Globus pallidus (tissue), 1 donor: ENCODE measurements around the gene CYSTM1.

Source experiments
- DNase-seq: peaks from one replicate; pipeline ENCODE4 v3.0.0-alpha.2; 2015; ENCODE audit warnings: low spot score

CYSTM1 gene

DNA sequence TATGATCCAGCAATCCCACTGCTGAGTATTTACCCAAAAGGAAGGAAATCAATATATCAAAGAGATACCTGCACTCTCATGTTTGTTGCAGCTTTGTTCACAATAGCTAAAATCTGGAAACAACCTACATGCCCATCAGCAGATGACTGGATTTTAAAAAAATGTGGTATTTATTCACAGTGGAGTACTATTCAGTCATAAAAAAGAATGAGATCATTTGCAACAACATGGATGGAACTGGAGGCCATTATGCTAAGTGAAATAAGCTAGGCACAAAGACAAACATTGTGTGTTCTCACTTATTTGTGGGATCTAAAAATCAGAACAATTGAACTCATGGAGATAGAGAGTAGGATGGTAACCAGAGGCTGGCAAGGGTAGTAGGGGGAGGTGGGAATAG, 33.1 kb downstream of the CYSTM1 start:
- no peak for DNase-seq

DNA sequence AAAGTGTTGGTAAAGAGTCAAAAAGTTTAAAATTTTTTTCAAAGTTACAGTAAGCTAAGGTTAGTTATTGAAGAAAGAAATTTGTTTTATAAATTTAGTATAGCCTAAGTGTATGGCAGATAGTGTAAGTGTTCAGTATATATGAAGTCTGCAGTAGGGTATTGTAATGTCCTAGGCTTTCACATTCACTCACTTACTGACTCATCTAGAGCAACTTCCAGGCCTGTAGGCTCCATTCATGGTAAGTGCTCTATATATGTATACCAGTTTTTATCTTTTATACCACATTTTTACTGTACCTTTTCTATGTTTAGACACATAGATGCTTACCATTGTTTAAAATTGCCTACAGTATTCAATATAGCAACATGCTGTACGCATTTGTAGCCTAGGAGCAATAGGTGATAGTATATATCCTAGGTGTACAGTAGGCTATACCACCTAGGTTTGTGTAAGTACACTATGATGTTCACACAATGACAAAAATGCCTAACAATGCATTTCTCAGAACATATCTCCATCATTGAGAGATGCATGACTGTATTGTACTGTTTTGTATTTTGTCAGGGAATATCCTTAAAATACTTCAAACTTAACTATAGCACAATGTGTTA, 38.5 kb downstream of the CYSTM1 start:
- no peak for DNase-seq

DNA sequence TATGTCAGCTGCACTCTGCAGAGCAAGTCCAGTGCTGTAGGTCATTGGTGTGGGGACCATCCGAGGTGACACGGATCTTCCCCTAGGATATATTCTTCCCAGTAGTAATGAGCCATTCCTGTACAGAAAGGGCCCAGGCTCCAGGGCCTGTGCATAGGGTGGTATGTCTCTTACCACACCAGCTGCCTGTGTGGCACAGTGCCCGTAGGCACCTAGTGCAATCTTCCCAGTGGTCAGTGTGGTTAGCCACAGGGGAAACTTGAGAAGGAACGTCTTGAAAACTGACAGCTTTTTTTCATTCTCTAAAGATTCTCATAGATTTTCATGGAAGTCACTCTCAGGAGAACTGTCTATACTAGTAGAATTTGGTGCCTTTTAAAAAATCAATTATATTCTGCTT, 39.8 kb downstream of the CYSTM1 start:
- DNase-seq: no peak

DNA sequence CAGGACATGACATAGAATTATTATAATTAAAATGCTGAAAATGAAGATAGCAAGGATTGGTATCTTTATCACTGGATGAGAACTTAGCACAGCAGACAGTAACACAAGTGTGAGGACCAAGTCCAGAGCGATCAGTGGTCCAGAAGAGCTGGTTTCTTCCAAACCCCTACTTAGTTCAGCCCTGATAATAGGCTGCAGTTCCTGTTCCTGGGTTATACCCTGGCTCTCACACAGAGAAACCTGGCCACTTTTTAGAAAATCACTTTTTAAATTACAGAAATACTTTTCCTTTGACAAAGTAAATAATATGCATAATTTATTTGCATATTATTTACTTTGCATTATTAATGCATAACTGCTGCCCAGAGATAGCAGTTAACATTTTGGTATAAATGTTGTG, 40.3 kb downstream of the CYSTM1 start:
- DNase-seq: no peak

DNA sequence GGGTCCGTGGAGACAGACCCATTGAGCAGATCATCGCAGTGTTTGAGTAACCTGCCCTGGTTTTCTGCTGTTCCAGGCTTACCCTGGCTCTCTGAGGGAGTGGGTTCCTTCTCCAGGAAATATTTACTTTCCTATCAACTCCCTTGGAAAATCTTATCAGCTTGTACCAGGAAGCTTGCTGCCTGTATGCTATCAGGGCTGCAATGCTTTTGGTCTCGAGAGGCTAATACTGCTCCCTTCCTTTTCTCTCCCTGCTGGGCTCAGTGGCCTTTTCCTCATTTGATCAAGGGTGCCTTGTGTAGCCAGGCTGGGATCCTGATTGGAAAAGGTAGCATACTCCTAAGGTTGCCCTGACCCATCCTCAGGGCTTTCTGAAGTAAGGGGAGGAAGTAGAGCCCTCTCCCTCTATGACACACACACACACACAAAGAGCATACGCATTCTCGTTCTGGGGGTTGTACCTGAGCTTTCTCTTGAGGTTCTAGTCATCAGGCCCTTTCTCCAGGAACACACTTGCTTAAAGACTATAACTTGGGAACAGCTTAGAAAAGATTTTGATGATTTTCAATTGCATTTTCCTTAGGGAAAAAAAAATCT, 41.6 kb downstream of the CYSTM1 start:
- DNase-seq: no peak

DNA sequence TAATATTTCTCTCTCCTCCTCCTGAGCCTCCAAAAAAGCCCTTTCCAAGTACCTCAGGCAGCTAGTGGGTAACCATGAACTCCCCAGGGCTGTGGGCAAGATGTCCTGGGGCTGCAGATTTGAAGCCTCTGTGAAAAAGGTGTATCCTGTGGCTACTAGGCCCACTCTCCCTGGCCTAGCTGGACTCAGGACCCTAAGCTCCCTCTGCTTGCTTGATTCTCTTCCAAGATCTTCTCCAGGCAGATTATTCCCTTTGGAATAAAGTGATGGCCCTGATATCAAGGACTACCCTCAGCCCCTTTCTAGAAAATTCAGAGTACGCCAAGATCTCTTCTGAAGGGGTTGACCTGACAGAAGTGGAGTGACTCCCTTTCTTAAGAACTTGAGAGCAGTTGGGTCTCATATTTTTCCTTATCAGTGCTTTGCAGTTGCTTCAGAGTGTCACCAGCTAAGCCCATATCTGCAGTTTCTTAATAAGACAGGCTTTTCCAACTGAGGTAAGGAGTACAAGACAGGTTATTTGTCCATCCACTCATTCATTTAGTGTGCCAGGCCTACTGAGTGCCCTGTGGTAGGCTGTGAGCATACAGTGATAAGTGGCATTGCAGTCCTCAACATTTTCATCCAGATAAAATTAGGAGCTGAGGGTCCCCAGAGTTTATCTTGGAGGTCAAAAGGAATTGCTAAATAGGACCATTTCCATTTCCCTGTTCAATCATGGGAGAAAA, 42.5 kb downstream of the CYSTM1 start:
- DNase-seq: no peak

DNA sequence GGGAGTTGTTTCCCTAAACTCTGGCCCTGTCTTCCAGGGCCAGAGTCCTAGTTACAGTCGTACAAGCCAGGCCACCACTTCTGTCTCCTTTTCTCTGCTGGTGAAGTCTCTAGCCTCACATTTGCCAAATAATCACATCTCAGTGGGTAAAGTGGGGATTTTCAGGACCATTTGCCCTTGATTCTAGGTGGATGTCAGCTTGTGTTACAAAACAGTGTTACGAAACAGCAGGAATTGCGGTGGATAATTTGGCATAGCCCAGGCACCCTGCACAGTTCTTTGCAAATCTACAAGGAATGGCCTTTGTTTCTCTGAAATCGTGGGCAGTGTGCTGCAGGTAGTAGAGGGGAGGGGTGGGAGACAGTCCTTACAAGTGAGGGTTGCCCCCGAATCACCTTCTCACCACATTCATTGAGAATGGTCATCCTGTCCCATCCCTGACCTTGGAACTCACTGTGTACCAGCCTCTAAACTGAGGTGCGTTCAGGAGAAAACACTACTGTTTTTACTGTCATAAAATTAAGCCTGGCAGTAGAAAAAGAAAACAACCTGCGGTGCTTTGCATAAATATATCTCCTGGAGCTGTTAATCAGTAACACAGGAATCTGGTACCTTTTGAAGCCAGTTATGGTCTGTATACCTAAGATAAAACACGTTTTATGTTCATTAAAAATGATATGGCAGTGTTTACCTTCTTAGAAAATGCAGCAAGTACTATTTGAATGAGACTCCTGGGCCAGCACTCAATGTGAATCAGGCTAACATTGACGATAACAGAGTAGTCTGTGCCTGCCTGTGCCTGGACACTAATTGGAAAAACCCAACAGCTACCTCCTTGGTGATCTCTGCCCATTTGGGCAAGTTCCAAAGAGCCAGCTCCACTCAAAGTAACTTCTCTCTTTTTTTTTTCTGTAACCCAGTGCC, 44.3 kb downstream of the CYSTM1 start:
- DNase-seq: no peak

DNA sequence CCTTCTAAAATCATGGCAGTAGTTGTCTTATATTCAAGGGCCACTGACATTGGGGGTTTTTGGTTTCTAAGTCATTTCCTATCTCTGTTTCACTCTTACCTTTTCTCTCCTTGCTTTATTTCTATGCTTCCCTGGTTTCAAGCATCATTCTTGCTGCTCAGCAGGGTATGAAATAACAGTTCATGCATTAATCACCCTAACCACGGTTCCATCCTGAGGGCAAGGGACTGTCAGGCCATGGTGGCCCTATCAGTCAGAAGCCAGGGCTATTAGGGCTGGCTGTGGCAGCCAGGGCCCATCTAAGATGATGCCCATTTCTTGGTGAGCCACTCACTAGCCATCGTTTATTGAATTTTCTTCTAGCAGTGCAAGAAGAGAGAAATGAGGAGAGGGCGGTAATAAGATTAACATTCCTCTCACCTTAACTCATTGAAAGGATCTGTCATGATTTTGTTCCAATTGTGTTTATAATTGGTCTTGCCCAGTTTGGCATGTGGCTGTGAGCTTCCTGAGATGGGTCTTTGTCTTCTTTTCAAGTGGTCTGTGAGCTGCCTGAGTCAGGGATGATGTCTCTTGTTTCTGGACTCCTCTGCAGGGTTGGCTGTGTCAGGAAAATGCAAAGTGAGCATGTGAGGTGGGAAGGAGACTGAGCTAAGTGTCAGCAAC, 45.2 kb downstream of the CYSTM1 start:
- DNase-seq: no peak

DNA sequence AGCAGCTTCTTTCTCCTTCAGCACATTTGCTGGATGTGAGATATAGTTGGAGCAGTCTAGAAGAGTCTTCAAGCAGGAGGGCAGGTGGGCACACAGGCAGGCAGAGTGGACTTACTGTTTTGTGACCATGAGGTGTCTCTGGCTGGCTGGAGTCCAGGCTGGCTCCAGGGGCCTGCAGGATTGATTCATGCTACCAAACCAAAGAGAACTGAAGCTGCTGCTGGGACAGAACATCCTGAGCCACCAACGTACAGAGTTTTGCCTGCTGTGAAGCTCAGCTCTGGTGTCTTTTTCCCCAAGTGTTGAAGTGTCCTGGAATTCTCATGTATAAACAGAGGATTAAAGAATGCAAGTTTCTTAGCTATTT, 45.7 kb downstream of the CYSTM1 start:
- no peak for DNase-seq

DNA sequence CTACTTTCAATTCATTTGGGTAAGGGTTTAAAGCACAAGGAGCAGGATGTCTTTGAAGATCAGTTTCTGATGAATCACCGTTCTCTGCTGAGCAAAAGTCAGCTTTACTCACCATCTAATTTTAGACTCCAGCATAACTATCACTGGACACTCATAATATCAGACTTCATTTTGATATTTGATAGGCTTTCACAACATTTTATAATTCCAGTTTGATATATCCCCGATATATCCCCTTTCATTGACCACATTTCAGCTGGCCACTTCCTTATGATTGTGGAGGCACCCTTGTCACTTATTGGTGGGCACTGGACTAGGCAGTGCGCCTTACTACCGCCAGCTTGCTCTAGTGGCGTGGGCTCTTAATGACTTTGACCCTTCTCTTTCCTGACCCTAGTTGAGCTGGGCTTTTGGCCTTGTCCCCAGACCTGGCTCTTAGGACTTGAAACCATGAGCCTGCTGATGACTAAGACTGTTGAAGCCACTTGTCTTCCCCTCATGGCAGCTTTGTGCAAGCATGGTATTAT, 46.8 kb downstream of the CYSTM1 start:
- DNase-seq: no peak

DNA sequence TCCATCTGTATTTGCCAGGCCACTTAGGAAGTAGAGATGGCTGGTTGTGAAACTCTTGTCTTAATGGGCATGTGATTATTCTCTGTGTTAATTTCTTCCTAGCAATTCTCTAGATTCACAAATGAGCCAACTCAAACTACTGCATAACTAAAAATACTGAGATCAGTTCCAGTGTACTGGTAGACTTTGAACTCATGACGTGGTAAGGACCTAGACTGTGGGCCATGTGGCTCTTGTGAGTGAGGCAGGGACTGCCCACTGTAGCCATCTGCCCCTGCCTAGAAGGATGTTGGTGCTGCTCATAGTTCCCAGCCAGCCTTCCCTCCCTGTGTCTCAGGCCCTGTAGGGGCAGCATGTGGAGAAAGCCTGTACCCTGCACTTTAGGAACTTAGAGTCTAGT, 47.4 kb downstream of the CYSTM1 start:
- DNase-seq: no peak

DNA sequence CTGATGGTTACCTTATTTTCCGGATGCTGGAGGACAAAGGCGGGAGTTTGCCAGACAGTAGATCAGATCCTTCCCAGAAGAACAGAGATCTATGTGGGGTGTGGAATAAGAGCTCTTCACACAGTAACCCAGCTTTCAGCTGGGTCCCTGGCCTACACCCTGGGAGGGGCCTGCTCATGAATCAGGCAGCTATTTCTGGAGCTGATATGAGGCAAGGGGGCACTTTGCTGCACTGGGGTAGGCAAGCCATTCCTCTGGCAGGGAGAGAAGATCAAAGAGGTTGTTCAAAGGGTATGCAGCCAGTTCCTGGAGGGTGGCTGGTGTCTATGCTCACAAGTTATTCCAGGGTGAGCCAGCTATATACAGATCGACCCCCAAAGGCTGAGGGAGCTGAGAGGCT, 48.6 kb downstream of the CYSTM1 start:
- DNase-seq: no peak

DNA sequence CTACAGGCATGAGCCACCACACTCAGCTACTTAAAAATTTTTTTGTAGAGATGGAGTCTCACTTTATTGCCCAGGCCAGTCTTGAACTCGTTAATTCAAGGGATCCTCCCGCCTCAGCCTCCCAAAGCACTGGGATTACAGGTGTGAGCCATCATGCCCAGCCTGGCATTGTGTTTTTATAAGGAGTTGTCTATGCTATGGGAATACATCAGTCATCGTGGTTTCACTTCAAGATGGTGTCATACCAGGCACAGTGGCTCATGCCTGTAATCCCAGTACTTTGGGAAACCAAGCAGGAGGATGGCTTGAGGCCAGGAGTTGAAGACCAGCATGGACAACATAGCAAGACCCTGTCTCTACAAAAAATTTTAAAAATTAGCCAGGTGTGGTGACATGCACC, 49.7 kb downstream of the CYSTM1 start:
- no peak for DNase-seq

DNA sequence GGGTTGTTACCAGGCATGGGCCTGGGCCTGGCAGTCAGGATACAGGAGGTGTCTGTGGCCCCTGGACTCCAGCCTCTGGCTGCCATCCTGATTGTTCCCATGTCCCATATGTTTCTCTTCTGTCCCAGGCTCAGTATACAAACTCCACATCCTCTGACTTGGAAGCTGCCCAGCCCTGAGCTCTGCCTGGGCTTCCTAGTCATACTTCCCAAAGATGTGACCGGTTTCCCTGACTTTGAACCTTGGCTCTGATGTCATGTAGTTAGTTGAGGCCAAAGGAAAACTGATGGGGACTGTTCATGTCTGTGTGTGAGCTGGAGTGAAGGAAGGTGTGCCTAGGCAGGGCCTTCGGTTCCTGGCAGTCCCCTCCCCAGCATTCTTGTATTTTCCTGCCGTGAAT, 50.4 kb downstream of the CYSTM1 start:
- DNase-seq: no peak

DNA sequence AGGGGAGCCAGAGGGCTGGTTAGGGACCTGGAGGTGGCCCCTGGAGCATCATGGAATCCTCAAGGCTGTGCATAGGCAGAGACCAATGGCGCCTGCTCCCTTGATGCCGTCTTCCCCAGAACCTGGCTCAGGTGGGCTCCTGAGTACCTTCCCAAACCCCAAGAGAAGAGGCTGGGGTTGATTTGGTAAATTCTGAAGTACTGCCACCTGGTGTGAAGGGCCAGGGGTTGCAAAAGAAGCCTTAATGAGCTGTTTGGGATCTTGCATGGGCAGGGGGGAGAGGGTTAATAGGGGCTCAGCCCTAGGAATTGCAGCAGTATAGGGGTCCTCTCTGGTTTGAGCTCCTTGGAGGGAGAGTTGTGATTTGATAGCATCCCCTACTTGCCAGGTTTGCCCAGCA, 52.1 kb downstream of the CYSTM1 start:
- no peak for DNase-seq

DNA sequence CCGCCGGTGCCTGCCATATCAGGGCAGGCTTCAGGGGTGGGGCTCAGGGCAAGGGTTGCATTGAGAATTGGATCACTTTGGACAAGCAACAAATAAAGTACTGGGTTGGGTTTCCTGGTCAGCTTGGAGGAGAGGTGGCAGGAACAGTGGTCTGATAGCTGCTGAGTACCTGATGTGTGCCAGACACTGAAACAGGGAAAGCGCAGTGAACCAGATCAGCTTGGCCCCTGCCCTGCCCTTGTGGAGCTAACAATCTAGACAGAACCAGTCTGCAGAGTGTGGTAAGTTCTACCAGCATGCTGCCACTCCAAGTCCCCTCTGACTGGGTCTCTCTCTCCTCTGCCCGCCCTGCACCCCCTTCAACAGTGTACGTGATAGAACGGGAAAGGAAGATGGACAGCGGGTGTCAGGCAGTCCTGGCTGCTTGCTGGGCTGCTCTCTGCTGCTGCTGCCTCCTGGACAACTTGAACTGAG, 53.4 kb downstream of the CYSTM1 start:
- no peak for DNase-seq

DNA sequence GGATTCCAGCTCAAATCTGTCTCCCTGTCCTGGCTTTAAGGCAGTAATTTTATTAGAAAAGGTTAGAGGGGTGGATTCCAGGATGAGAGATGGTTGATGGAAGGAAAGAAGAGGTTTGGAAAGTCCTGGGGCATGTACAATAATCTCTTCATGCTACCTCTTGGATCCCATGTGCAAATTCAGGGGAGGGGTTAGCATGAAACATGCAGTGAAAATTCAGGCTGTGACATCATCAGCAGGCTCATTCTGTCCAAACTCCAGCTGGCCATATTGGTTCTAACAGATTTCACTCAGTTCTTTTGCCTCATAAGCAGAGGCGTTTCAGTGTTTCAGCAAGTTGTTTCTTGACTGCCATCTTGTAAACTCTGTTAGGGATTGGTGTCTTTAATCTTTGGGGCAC, 55.4 kb downstream of the CYSTM1 start:
- DNase-seq: no peak

DNA sequence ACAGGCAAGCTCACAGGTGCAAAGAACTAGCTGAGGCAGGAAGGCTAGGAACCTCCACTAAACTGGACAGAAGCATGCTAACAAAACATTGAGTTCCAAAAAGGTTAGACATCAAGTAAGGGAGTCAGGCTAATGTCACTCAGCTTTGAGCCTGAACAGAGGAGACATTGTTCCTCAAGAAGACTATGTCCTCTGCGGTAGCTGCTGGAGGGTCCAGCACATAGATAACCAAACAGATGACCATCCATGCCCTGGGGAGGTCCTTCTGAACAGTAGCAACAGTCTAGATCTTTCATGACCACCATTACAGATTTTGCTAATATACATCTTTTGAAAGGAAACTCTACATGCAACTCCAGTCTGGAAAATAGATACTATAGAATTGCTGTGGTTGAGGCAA, 57.7 kb downstream of the CYSTM1 start:
- no peak for DNase-seq

DNA sequence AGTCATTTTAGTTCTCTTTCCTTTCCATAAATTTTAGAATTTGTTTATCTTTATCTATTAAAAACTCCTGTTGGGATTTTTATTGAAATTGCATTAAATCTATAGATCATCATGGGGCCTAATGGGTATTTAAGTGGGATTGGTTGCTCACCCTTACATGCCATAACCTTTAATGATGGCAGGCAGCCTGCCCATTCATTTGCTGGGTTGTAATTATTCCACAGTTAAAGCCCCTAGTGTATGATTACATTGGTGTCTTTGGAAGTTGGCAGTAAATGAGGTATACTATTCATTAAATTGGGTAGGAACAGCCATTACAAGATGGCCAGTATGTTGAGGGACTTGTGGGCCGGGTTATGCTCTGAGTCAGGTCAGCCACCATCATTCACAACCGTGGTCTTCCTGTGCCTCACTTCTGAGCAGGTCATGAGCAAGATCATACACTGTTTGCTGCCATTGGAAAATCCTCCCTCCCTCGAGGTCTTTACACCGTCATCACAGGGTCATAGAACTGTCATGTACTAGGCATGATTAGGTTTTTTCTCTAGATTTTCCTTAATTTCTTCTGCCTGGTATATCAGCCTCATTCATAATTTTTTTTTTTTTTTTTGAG, 59.5 kb downstream of the CYSTM1 start:
- no peak for DNase-seq

DNA sequence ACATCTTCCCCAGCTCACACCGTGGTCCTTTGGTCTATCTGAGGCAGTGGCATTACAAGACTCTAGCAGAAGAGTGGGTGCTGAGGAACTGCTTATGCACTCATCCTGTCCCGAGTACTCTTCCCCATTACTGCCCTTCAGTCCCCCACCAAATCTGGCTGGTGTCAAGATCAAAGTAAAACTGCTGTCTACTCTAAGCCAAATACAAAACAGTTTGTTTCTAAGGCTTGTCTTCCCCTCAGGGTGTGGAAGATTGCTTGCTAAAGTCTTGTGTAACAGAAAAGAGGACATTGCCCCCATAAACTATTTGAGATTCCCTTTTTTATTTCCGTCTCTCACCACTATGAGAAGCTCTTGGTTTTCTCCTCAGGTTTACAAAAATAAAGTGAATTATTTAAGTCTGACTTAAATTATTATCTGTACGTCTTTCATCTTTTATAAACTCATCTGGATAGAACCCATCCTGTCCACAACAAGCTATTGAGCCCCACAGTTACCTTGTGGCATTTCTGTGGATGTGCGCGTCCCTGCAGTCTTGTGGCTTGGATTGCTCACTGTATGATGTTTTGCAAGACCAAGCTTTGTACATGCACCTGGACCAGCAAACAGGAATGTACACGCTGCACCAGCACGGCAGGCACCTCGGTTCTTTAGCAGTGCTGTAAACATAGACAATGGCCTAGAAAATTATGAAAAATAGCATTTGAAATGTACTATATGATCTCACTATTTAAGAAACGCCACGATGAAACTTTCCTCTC, 61.0 kb downstream of the CYSTM1 start:
- no peak for DNase-seq
